ENCODE measurements around the gene EXOC4.

The EXOC4 gene

DNA sequence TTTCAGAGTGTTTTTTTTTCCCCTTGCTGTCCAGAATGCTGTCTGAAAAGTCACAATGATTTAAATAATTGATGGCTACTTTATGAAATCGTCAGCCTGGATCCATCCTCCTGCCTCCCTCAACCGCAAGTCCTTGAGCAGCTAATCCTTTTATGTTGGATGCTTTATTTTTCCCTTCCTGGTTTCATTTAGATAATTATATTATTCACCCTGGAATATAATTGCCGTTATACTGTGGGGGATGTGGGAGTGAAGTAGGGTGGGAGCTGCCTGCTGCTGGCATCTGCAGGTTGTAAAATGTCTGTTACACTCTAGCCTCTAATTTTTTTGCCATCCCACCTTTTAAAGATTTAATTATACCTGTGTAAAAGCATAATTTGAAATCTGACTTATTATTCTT lies 583.8 kb downstream of the EXOC4 start:
- Histone ChIP-seq H2AFZ (ENCODE audit: low read depth, low read length) (no peak overlapping the region), H3K27me3 (ENCODE audit: insufficient read depth, low read length) (no peaks in the 10 kb centered on the region)

GRCh38 chr7:133837224-133837623 lies 584.3 kb downstream of the EXOC4 start:
- peaks cover 4% of the 10 kb centered on the region for H3K9me3 ChIP-seq (ENCODE audit: low read length)
- H3K4me1 ChIP-seq (ENCODE audit: insufficient read depth, low read length), result no peaks in the 10 kb centered on the region
- H3K36me3 ChIP-seq (ENCODE audit: insufficient read depth, low read length), result no peaks in the 10 kb centered on the region

More for the DNA sequence above, 583.8 kb downstream of the EXOC4 start:
- Histone ChIP-seq H3K36me3 (ENCODE audit: insufficient read depth, low read length) (no peaks in the 10 kb centered on the region), H3K4me1 (ENCODE audit: insufficient read depth, low read length) (no peaks in the 10 kb centered on the region), H3K4me3 (ENCODE audit: low read length) (no peak overlapping the region), H3K9me3 (ENCODE audit: low read length) (peaks cover 8% of the 10 kb centered on the region)

GRCh38 chr7:133839121-133839520 lies 586.2 kb downstream of the EXOC4 start:
- Histone ChIP-seq H3K27me3 (ENCODE audit: insufficient read depth, low read length) (no peaks in the 10 kb centered on the region), H3K9me3 (ENCODE audit: low read length) (peaks cover 4% of the 10 kb centered on the region), H3K36me3 (ENCODE audit: insufficient read depth, low read length) (no peaks in the 10 kb centered on the region), H3K4me3 (ENCODE audit: low read length) (no peak overlapping the region), H3K4me1 (ENCODE audit: insufficient read depth, low read length) (no peaks in the 10 kb centered on the region), H2AFZ (ENCODE audit: low read depth, low read length) (no peak overlapping the region)

More at GRCh38 chr7:133837224-133837623, 584.3 kb downstream of the EXOC4 start:
- no peaks in the 10 kb centered on the region for H3K27me3 ChIP-seq (ENCODE audit: insufficient read depth, low read length)
- no peak overlapping the region for H2AFZ ChIP-seq (ENCODE audit: low read depth, low read length)
- no peak overlapping the region for H3K4me3 ChIP-seq (ENCODE audit: low read length)

- H3K4me3 ChIP-seq (ENCODE audit: low read length), result no peak overlapping the region
- H3K27me3 ChIP-seq (ENCODE audit: insufficient read depth, low read length), result no peaks in the 10 kb centered on the region
- H2AFZ ChIP-seq (ENCODE audit: low read depth, low read length), result no peak overlapping the region
- H3K4me1 ChIP-seq (ENCODE audit: insufficient read depth, low read length), result peaks cover 7% of the 10 kb centered on the region
- H3K36me3 ChIP-seq (ENCODE audit: insufficient read depth, low read length), result no peaks in the 10 kb centered on the region
- peaks cover 4% of the 10 kb centered on the region for H3K9me3 ChIP-seq (ENCODE audit: low read length)
Measured at GRCh38 chr7:133843341-133843740, 590.5 kb downstream of the EXOC4 start.

GRCh38 chr7:133845005-133845404 lies 592.1 kb downstream of the EXOC4 start:
- no peaks in the 10 kb centered on the region for H3K27me3 ChIP-seq (ENCODE audit: insufficient read depth, low read length)
- no peak overlapping the region for H2AFZ ChIP-seq (ENCODE audit: low read depth, low read length)
- no peaks in the 10 kb centered on the region for H3K36me3 ChIP-seq (ENCODE audit: insufficient read depth, low read length)
- H3K9me3 ChIP-seq (ENCODE audit: low read length), result peaks cover 4% of the 10 kb centered on the region
- peaks cover 7% of the 10 kb centered on the region for H3K4me1 ChIP-seq (ENCODE audit: insufficient read depth, low read length)
- no peak overlapping the region for H3K4me3 ChIP-seq (ENCODE audit: low read length)

DNA sequence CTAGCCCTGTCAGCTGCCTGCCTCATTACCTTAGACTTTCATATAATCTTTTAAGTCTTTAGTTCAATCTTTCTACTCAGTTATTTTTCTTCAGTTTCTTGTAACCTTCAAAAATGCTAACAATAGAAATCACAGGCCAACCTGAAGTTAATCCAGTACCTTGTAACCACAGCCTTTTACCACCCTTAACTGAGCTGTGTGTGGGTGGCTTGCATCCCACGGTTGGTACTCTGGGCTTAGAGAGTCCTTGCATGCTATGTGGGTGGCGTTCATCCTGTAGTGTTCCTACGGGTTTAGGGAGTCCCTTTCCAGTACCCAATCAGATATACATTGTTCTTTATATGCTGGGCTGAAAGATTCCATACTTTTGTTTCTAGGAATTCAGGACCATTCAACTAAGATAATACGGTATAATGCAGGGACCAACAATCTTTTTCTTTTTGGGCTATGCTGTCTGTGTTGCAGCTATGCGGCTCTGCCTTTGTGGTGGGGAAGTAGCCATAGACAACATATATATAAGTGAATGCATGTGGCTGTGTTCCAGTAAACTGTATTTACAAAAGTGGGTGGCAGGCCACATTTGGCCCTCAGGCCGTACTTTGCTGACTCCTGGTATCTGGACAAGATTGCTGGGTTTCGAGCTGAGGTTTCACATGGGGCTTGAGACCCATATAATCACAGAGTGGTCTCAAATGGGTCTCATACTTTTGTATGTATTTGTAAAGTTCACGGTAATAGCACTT lies 593.5 kb downstream of the EXOC4 start:
- no peaks in the 10 kb centered on the region for H3K9me3 ChIP-seq (ENCODE audit: low read length)
- no peak overlapping the region for H3K4me3 ChIP-seq (ENCODE audit: low read length)
- H3K4me1 ChIP-seq (ENCODE audit: insufficient read depth, low read length), result peaks cover 7% of the 10 kb centered on the region
- H2AFZ ChIP-seq (ENCODE audit: low read depth, low read length), result no peak overlapping the region
- H3K36me3 ChIP-seq (ENCODE audit: insufficient read depth, low read length), result no peaks in the 10 kb centered on the region
- no peaks in the 10 kb centered on the region for H3K27me3 ChIP-seq (ENCODE audit: insufficient read depth, low read length)

DNA sequence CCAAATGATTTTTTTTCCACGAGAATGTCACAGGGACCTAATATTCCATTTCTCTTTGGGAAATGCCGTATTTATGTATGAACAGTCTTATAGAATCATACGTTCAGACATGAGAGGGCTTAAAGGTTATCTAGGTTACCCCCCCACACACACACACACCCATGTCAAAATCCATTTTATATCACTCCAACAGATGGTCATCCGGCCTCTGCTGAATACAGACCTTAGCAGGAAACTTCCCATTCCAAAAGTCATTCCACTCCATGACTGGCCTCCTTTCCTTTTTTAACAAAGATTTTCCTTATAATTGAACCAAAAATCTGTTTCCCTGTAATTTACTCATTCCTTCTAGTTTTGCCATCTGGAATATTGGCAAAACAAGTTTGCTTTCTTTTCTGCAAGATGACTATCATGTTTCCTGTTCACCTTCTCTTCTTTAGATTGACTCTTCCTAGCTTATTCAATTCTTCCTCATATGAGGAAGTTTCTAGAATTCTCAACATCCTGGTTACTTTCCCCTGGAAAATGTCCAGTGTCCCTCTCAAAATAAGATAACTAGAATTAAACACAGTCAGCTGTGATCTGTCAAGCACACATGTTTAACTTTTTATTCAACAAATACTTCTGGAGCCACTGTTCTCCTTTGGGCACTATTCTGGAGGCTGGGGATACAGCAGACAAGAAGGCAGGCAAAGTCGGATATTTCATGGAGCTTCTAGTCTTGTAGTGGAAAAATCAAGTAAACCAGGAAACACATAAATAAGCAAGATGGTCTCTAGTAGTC lies 597.8 kb downstream of the EXOC4 start:
- Histone ChIP-seq H2AFZ (ENCODE audit: low read depth, low read length) (no peak overlapping the region), H3K4me3 (ENCODE audit: low read length) (no peak overlapping the region), H3K27me3 (ENCODE audit: insufficient read depth, low read length) (no peaks in the 10 kb centered on the region), H3K4me1 (ENCODE audit: insufficient read depth, low read length) (peaks cover 9% of the 10 kb centered on the region), H3K36me3 (ENCODE audit: insufficient read depth, low read length) (no peaks in the 10 kb centered on the region), H3K9me3 (ENCODE audit: low read length) (no peaks in the 10 kb centered on the region)

DNA sequence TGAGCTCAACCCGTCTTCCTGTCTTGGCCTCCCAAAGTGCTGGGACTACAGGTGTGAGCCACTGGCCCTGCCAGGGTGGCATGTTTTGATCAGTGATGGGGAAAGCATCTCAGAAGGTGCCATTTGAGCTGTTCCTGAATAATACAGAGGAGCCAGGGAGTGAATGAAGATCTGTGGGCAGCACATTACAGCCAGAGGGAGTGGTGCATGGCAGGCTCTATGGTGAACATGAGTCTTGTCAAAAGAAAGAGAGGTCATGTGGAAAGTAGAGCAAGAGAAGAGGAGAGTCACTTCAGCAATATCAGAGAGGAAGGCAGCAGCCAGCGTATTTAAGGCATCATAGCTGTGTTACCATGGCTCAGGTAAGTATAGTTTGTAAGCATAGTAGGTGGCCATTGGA lies 598.5 kb downstream of the EXOC4 start:
- Histone ChIP-seq H3K9me3 (ENCODE audit: low read length) (no peaks in the 10 kb centered on the region), H3K27me3 (ENCODE audit: insufficient read depth, low read length) (no peaks in the 10 kb centered on the region), H2AFZ (ENCODE audit: low read depth, low read length) (no peak overlapping the region), H3K4me3 (ENCODE audit: low read length) (no peak overlapping the region), H3K36me3 (ENCODE audit: insufficient read depth, low read length) (no peaks in the 10 kb centered on the region), H3K4me1 (ENCODE audit: insufficient read depth, low read length) (peaks cover 5% of the 10 kb centered on the region)

DNA sequence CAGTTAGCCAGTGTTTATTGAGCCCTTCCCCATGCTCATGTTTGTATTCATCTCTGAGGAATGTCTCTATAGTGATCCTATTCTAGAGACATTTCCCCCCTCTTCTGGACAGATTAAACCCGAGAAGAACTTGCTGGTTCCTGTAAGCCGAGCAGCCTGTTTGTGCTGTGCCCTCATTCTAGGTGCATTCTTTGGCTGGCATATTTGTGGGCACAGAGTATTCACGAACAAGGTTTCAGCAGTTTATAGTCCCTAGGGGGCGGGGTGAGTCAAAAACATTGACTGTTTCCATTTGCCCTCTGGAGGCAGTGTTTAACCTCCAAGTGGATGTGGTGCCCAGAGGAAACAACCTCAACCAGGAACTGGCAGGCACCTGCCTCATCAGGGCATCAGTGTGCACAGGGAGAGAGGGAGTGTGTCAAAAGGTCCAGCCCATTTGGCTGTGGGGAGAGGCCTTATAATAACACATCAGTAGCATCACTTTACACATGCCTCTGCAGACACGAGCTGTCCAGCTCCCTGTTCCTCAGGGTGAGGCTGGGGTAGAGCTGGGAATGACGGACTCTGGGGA lies 600.9 kb downstream of the EXOC4 start:
- H3K36me3 ChIP-seq (ENCODE audit: insufficient read depth, low read length), result no peaks in the 10 kb centered on the region
- no peak overlapping the region for H2AFZ ChIP-seq (ENCODE audit: low read depth, low read length)
- H3K9me3 ChIP-seq (ENCODE audit: low read length), result no peaks in the 10 kb centered on the region
- H3K4me3 ChIP-seq (ENCODE audit: low read length), result no peak overlapping the region
- H3K27me3 ChIP-seq (ENCODE audit: insufficient read depth, low read length), result no peaks in the 10 kb centered on the region
- peaks cover 3% of the 10 kb centered on the region for H3K4me1 ChIP-seq (ENCODE audit: insufficient read depth, low read length)

- H3K4me1 ChIP-seq (ENCODE audit: insufficient read depth, low read length), result peaks cover 3% of the 10 kb centered on the region
- no peaks in the 10 kb centered on the region for H3K9me3 ChIP-seq (ENCODE audit: low read length)
- H3K27me3 ChIP-seq (ENCODE audit: insufficient read depth, low read length), result no peaks in the 10 kb centered on the region
- H3K4me3 ChIP-seq (ENCODE audit: low read length), result no peak overlapping the region
- no peaks in the 10 kb centered on the region for H3K36me3 ChIP-seq (ENCODE audit: insufficient read depth, low read length)
- H2AFZ ChIP-seq (ENCODE audit: low read depth, low read length), result no peak overlapping the region
Measured at GRCh38 chr7:133854739-133855138, 601.9 kb downstream of the EXOC4 start.

DNA sequence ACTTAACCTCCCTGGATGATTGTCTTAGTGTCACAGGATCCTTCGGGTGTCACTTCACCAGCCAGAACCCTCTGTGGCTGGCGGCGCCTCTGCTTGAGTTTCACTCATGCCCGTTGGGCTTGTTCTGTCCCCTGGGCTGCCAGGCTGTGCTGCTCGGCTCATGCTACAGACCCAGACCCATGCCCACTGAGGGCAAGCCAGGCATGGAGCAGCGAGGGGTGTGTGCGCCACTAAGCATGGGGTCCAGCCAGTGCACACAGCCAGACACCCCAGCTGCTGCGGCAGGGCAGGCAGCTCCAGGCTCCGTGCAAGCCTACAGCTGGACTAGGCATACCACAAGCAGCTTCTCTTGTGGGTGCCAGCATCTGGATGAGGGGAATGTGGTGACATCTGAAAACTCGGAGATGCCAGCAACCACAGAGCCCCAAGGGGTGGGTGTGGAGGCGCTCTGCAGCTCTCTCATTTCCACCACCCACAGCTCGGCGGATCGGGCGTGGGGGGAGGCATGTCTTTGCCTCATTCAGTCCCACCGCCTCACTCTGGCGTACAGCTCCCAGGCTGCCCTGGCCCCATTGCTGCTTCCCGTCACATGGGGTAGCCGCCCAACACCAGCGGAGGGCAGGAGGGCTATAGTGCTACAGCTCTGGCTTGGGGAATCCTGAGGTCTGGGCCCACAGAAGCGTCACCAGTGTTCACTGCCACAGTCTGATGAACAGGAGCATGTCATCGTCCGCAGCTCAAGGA lies 604.7 kb downstream of the EXOC4 start:
- Histone ChIP-seq H3K36me3 (ENCODE audit: insufficient read depth, low read length) (no peaks in the 10 kb centered on the region), H3K4me1 (ENCODE audit: insufficient read depth, low read length) (peaks cover 3% of the 10 kb centered on the region), H2AFZ (ENCODE audit: low read depth, low read length) (no peak overlapping the region), H3K4me3 (ENCODE audit: low read length) (no peak overlapping the region), H3K9me3 (ENCODE audit: low read length) (no peaks in the 10 kb centered on the region), H3K27me3 (ENCODE audit: insufficient read depth, low read length) (no peaks in the 10 kb centered on the region)

- no peak overlapping the region for H2AFZ ChIP-seq (ENCODE audit: low read depth, low read length)
- peaks cover 3% of the 10 kb centered on the region for H3K4me1 ChIP-seq (ENCODE audit: insufficient read depth, low read length)
- no peak overlapping the region for H3K4me3 ChIP-seq (ENCODE audit: low read length)
- no peaks in the 10 kb centered on the region for H3K36me3 ChIP-seq (ENCODE audit: insufficient read depth, low read length)
- no peaks in the 10 kb centered on the region for H3K9me3 ChIP-seq (ENCODE audit: low read length)
- no peaks in the 10 kb centered on the region for H3K27me3 ChIP-seq (ENCODE audit: insufficient read depth, low read length)
Measured at GRCh38 chr7:133858311-133858710, 605.4 kb downstream of the EXOC4 start.

DNA sequence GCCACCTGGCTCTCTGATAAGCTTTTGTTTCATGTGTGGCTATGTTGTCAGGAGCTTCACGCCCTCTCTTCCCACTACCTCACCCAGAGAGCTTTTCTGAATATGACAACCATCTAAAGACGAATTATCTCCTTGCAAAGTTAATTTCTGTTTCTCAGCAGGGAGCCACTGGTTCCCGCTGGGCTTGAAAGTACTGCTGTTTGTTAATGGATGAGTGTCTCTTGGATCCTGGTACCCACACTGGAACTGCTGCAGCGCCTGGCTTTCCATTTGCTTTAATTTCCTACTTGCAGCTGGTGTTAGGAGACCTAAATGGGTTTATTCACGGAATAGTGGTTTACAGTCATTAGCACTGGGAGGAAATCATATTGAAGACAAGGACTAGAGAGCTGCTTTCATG lies 606.4 kb downstream of the EXOC4 start:
- H3K4me3 ChIP-seq (ENCODE audit: low read length), result no peak overlapping the region
- no peaks in the 10 kb centered on the region for H3K27me3 ChIP-seq (ENCODE audit: insufficient read depth, low read length)
- peaks cover 5% of the 10 kb centered on the region for H3K4me1 ChIP-seq (ENCODE audit: insufficient read depth, low read length)
- no peak overlapping the region for H2AFZ ChIP-seq (ENCODE audit: low read depth, low read length)
- no peaks in the 10 kb centered on the region for H3K9me3 ChIP-seq (ENCODE audit: low read length)
- H3K36me3 ChIP-seq (ENCODE audit: insufficient read depth, low read length), result no peaks in the 10 kb centered on the region
